GM06990 (cell line): Measurements from ENCODE around the gene ALKBH1.
"Not testable (repeated sequence)": the region's sequence is repeated elsewhere in the genome, so short reads cannot be mapped to it uniquely, and the experiment has no call there.

Source experiments
- DNase-seq: peaks from one replicate; pipeline ENCODE4 v3.0.0-alpha.2; 2011; ENCODE audit not compliant: insufficient read length; ENCODE audit errors: extremely low read depth
- H3K27me3 ChIP-seq: replicated peaks from 2 replicates; pipeline ENCODE4 v1.6.0; 2011; ENCODE audit warnings: low read length; ENCODE audit not compliant: control insufficient read depth, insufficient read depth
- H3K36me3 ChIP-seq: 2 replicates; pipeline ENCODE4 v1.5.1; 2011; ENCODE audit warnings: low read length; ENCODE audit not compliant: control insufficient read depth, insufficient read depth
- H3K4me3 ChIP-seq: replicated peaks from 2 replicates; pipeline ENCODE4 v1.5.1; 2011; ENCODE audit warnings: low read depth, mild to moderate bottlenecking, control low read depth, low read length
- CTCF ChIP-seq: IDR thresholded peaks from 2 replicates; pipeline ENCODE4 v1.5.1; 2011; ENCODE audit warnings: low read length, control low read depth, mild to moderate bottlenecking, inconsistent platforms; ENCODE audit not compliant: insufficient read depth, poor library complexity, severe bottlenecking

The ALKBH1 gene

GRCh38 chr14:77645520-77646230 is 62.1 kb downstream of the ALKBH1 start:
- TF ChIP-seq CTCF = no peak
- DNase-seq = no peak
- H3K27me3 ChIP-seq = no peaks in the 10 kb centered on the region
- H3K4me3 ChIP-seq = no peak overlapping the region
- no peaks in the 10 kb centered on the region for H3K36me3 ChIP-seq

DNA sequence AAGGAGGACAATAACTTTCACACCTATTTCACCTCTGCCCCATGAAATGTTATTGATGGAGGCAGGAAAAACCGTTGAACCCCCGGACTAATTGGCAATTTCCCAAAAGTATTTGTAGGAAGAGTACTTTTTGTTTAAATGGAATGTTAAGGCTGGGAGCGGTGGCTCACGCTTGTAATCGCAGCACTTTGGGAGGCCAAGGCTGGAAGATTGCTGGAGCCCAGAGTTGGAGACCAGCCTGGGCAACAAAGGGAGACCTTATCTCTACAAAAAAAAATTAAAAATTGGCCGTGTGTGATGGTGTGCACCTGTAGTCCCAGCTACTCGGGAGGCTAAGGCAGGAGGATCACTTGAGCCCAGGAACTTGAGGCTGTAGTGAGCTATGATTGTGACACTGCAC is 65.4 kb downstream of the ALKBH1 start:
- H3K36me3 ChIP-seq = no peaks in the 10 kb centered on the region
- DNase-seq = no peak

DNA sequence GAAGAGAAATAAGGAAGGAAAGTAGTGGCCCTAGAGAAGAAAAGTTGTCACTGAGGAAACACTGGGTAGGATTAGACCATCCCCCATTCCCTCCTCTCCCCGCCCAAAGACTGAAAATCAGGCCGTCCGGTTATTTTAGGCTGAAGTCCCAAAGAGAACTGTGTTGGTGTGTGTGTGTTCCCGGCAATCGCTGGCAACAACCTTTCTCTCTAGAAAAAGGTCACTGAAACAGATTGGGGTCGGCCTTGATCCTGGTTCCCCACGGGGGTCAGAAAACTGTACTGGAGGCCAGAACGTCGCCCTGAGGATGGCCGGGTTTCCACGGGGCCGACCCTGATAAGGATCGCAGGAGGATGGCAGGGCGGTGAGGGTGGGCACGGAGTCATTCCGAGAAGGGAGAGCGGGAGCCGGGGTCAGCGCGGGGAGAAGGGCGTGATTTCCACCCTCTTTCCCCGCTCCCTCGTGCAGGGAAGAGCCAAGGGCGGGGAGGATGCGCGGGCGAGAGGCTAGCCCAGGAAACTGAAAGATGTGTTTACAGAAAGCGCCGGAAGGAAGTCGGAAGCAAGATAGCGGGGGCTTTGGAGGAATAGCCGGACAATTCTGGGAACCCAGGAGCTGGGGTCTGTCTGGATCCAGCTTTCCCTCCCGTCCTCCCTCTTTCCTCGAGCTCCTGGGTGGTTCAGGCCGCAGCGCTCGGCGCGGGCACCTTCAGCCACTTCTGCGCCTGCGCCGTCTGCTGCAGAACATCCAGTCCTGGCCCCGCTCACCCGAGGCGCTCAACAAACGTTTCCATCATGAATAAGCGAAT is 66.1 kb downstream of the ALKBH1 start:
- peak overlapping the region; percentile 64 for H3K4me3 ChIP-seq
- no peak for TF ChIP-seq CTCF
- H3K36me3 ChIP-seq = no peaks in the 10 kb centered on the region
- H3K27me3 ChIP-seq = no peaks in the 10 kb centered on the region
- peak; percentile 76 for DNase-seq

More for the DNA sequence above, 65.4 kb downstream of the ALKBH1 start:
- Histone ChIP-seq H3K4me3 (no peak overlapping the region), H3K27me3 (no peaks in the 10 kb centered on the region)
- no peak for TF ChIP-seq CTCF

- Histone ChIP-seq H3K4me3 (peak overlapping the region; percentile 64; the same call in 1 of the 2 replicates), H3K27me3 (no peaks in the 10 kb centered on the region), H3K36me3 (no peaks in the 10 kb centered on the region)
- TF ChIP-seq CTCF = no peak
- peak; percentile 24 for DNase-seq
Measured at GRCh38 chr14:77640756-77641533, 66.9 kb downstream of the ALKBH1 start.

DNA sequence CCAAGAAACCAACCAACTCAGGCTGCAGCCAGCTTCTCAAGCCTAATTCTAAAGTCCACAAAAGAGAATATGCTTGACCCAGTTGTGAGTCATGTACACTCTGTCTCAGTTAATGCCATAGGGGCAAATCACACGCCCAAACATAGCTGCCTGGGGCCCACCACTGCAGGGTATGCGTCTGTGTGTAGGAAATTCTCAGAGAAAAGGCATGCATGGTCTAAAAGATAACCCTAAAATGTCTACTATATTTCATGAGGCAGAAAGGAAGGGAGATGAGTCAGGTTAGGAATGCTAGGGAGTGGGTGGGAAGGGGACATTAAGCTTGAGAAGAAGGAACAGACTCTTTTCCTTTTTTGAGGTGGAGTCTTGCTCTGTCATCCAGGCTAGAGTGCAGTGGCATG is 69.1 kb downstream of the ALKBH1 start:
- H3K4me3 ChIP-seq = no peak overlapping the region
- no peak for TF ChIP-seq CTCF
- no peaks in the 10 kb centered on the region for H3K27me3 ChIP-seq
- no peaks in the 10 kb centered on the region for H3K36me3 ChIP-seq
- DNase-seq = no peak

GRCh38 chr14:77635869-77636268 is 72.0 kb downstream of the ALKBH1 start:
- not testable (repeated sequence) for DNase-seq, H3K36me3 ChIP-seq, H3K27me3 ChIP-seq, H3K4me3 ChIP-seq

- DNase-seq, H3K27me3 ChIP-seq, H3K36me3 ChIP-seq, H3K4me3 ChIP-seq: not testable (repeated sequence)
Measured at GRCh38 chr14:77635466-77635865, 72.4 kb downstream of the ALKBH1 start.
